Measurements from ENCODE around the gene RHOBTB3. TPM values are rescaled to one million over a fixed set of nuclear protein-coding genes. Genes with fewer than 3 reads are reported as not detected.

Gene RHOBTB3
- total and polyA plus RNA-seq, 2 donors (not counting 3 experiments of a cell fraction or from before 2014, with no cell fraction given) = 44.1 to 52.1 TPM

GRCh38 chr5:95734906-95735305 is 3.8 kb downstream of the RHOBTB3 start:
- POLR2A ChIA-PET = interaction anchor here (0.7 kb wide), 1 partner anchor 234 kb away, joined by 4 read pairs; no protein-coding TSS in a partner anchor
- peaks cover 55% of the 10 kb centered on the region for H3K4me1 ChIP-seq (ENCODE audit: control insufficient read depth, extremely low read depth, insufficient read depth, low read length)
- DNase-seq (ENCODE audit: low read depth, low spot score) (no peak), FAIRE-seq (no peak)
- no peaks in the 10 kb centered on the region for H4K20me1 ChIP-seq (replicated peaks; ENCODE audit: control insufficient read depth, extremely low read depth, insufficient read depth, low read length)
- peaks cover 10% of the 10 kb centered on the region for H3K79me2 ChIP-seq (ENCODE audit: control insufficient read depth, insufficient read depth, low read length)
- H2AFZ ChIP-seq (ENCODE audit: low read depth, low read length) = no peak overlapping the region
- BruUV-seq (replicated peaks) = no TSS peak
- no peak overlapping the region for H3K27ac ChIP-seq (ENCODE audit: insufficient read depth, low read depth, low read length)
- no peak for TF ChIP-seq JUN (IDR thresholded peaks at IDR 0.05; ENCODE audit: borderline replicate concordance, insufficient read depth, insufficient read length, low read depth)
- TF ChIP-seq EZH2 (IDR thresholded peaks at IDR 0.05; ENCODE audit: borderline replicate concordance, low read depth, low read length, severe bottlenecking) = no peak
- TF ChIP-seq MYC (IDR thresholded peaks at IDR 0.05; ENCODE audit: low read depth, low read length) = no peak
- TF ChIP-seq FOS (IDR thresholded peaks at IDR 0.05; ENCODE audit: borderline replicate concordance, insufficient read depth, low read length) = no peak
- TF ChIP-seq POLR2AphosphoS5 (IDR thresholded peaks at IDR 0.05; ENCODE audit: insufficient read depth, low read depth, low read length) = no peak
- TF ChIP-seq GATA2 (IDR thresholded peaks at IDR 0.05; ENCODE audit: insufficient read depth, insufficient read length, low read depth, low read length) = no peak
- TF ChIP-seq POLR2A (IDR thresholded peaks at IDR 0.05; ENCODE audit: low read depth, low read length) = no peak
- TF ChIP-seq, protein P1, sequence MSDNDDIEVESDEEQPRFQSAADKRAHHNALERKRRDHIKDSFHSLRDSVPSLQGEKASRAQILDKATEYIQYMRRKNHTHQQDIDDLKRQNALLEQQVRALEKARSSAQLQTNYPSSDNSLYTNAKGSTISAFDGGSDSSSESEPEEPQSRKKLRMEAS (IDR thresholded peaks at IDR 0.05; ENCODE audit: insufficient read depth, insufficient read length) = no peak
- TF ChIP-seq, protein P2, sequence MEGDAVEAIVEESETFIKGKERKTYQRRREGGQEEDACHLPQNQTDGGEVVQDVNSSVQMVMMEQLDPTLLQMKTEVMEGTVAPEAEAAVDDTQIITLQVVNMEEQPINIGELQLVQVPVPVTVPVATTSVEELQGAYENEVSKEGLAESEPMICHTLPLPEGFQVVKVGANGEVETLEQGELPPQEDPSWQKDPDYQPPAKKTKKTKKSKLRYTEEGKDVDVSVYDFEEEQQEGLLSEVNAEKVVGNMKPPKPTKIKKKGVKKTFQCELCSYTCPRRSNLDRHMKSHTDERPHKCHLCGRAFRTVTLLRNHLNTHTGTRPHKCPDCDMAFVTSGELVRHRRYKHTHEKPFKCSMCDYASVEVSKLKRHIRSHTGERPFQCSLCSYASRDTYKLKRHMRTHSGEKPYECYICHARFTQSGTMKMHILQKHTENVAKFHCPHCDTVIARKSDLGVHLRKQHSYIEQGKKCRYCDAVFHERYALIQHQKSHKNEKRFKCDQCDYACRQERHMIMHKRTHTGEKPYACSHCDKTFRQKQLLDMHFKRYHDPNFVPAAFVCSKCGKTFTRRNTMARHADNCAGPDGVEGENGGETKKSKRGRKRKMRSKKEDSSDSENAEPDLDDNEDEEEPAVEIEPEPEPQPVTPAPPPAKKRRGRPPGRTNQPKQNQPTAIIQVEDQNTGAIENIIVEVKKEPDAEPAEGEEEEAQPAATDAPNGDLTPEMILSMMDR (IDR thresholded peaks at IDR 0.05; ENCODE audit: extremely low read depth in 1 of 2, insufficient read depth in 1 of 2, low read depth in 1 of 2, low read length in 2 of 2) = no peak
- no peaks in the 10 kb centered on the region for H3K36me3 ChIP-seq (ENCODE audit: control insufficient read depth in 2 of 2, extremely low read depth in 1 of 2, insufficient read depth in 2 of 2, low read length in 2 of 2)
- intact Hi-C loops (cut with micrococcal nuclease) (loop anchor here (5.0 kb wide), 4 partner anchors 87 to 227 kb away; partner anchors contain the start of genes ARSK, ELL2 and GLRX), dilution Hi-C loops (cut with MboI; ENCODE audit: extremely low pct_ligation_motif_present, low sequenced_read_pairs) (no loop called here)
- CTCF ChIA-PET = interaction anchor here (0.9 to 1.3 kb wide), 6 partner anchors 14 to 71 kb away, joined by 3 to 6 read pairs (median 4); no protein-coding TSS in a partner anchor
- no peaks in the 10 kb centered on the region for H3K9me3 ChIP-seq (replicated peaks; ENCODE audit: control insufficient read depth, insufficient read depth, low read length)
- H3K9me1 ChIP-seq (replicated peaks; ENCODE audit: control insufficient read depth, extremely low read depth, insufficient read depth, low read length) = no peaks in the 10 kb centered on the region
- no peak overlapping the region for H3K4me3 ChIP-seq (replicated peaks in 1 of 3; ENCODE audit: insufficient read depth in 1 of 3, low read depth in 1 of 3, low read length in 3 of 3)
- H3K27me3 ChIP-seq (ENCODE audit: control insufficient read depth in 2 of 2, insufficient read depth in 2 of 2, low read length in 2 of 2) = no peaks in the 10 kb centered on the region
- no peak overlapping the region for H3K9ac ChIP-seq (replicated peaks; ENCODE audit: extremely low read depth, insufficient read depth, low read length)
- H3K4me2 ChIP-seq (ENCODE audit: insufficient read depth, low read length) = no peak overlapping the region

Data from endothelial cell of umbilical vein (primary cell).